Stimulated activated CD8-positive, alpha-beta memory T cell treated with anti-CD3 and anti-CD28 coated beads, Interleukin-4, amount 100 ng/mL, for 1 hour (primary cell): ENCODE data around the gene COLEC11.
"Not testable (repeated sequence)": the region's sequence is repeated elsewhere in the genome, so short reads cannot be mapped to it uniquely, and the experiment has no call there.

ENCODE experiments used
- DNase-seq, 2 donors: peaks; one replicate each; pipeline ENCODE4 v3.0.0-alpha.2; 2020; ENCODE audit warnings: low read depth in 2 of 2, low spot score in 1 of 2

The COLEC11 gene

DNA sequence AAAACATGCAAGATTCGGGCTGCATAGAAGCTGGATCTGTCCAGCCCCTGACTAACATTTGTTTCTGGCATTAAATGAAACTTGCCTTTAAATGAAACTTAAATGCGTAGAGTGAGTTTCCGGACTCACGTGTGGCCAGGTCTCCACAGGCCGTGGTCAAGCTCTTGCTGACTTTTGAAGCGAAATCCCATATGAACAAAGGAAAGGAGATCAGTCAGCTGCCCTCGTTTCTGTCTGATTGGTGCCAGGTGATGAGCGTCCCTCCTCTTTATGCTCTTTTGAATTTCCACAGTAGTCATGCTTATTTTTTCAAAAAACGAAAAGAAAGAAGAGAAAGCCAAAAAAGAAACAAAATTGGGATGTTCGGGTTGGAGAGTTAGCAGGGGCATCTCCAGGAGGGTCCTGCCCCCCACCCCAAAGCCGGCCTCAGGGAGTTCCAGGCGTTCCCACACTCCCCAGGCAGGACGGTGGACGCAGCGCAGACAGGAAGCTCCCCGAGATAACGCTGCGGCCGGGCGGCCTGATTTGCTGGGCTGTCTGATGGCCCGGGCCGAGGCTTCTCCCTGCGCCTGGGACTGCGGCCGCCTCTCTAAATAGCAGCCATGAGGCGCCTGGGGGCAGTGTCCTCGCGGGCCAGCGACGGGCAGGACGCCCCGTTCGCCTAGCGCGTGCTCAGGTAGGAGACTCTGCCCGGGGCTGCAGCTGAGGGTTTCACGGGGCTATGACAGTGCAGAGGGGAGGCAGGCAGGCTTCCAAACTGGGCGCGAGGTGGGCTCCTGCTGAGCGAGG lies at the start of gene COLEC11:
TSS of gene COLEC11 (plus strand) at position 620 of the 789 bp plus-strand sequence. CDS start 9,229 bp downstream, outside the sequence.
- no peak for DNase-seq

GRCh38 chr2:3545788-3546478 lies 49.0 kb upstream of the COLEC11 start:
- DNase-seq, result no peak

GRCh38 chr2:3547915-3548314 lies 47.0 kb upstream of the COLEC11 start:
- no peak for DNase-seq

DNA sequence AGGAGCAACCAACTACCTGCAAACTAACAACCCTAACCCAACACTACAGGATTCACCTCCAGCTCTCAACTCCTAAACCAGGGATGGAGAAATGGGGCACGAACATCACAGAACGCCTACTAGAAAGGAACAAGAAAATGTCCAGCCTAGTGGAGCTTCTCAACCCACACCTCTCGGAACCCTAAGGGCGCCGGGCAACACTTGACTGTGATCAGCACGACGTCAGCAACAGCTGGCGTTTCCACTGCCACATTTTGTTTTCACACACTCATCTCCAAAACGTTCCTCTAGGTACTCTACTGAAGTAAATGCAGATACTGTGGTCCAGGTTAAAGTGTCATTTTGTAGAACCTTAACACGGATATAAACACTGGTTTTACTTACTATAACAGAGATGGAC lies 41.0 kb upstream of the COLEC11 start:
- DNase-seq, result no peak

DNA sequence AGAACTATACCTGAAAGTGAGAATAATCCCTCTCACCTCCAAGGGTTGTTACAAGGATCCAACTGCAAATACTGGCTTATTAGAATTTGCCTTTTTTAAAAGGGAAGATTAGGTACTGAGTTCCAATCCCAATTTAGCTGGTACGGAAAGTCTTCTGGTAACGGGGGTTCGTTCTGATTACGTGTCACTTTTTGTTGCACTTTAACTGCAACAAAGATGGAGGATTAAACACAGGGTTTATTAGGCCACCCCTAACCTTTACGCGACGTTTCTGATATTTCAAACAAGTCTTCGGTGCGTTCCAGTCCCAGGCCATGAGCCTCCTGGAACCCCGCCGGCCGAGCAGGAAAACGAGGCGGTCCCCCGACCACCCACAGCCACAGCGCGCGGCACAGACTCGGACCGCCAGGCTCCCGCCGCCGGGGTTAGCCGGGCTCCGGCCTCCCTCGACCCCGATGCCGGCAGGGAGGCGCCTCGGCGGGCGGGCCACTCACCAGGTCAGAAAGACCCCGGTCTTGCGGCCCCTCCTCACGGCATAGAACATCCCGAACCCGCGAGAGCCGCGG lies 37.2 kb upstream of the COLEC11 start:
- DNase-seq, result no peak

DNA sequence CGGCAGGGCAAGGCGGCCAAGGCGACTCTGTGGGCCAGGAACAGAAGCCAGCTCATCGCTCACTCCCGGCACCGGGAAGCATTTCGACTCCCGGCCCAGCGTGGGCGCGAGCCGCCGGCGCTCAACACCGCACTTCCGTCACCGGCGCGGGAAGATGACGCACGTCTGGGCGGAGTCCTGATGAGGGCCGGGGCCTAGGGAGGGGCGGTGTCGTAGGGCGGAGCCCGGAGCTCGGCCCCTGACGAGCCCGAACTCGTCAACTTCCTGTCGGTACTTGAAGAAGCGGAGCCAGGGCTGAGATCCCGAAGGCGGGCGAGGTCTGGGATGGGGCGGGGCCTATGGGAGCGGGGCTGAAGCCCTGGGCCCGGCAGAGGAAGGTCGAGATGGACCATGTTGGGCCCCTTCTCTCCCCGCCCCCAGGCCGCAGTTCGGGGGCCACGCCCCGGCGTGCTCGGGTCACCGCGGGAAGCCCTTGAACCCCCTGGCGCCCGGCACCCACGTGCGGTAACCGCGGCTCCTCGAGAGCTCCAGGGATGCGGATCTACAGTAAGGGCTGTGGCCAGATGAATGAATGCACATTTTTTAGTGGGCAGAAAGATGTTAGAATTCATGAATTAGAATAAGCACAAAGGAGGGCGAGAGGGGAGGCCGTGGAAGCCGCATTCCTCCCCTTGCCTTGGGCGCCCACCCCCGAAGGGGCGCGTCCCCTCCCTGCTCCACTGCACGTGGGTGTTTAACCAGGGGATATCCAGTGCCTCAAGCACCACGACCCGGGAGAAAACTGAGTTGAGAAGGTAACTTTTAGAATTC lies 36.5 kb upstream of the COLEC11 start, which contains the start of gene RNASEH1:
TSS of gene RNASEH1 (minus strand) at position 129 of the 810 bp plus-strand sequence. CDS start at position 56, 73 bp downstream.
- peak; percentile 98 to 100 for DNase-seq

GRCh38 chr2:3563521-3563976 lies 31.4 kb upstream of the COLEC11 start:
- no peak for DNase-seq

GRCh38 chr2:3565117-3565516 lies 29.8 kb upstream of the COLEC11 start:
- DNase-seq, result no peak

GRCh38 chr2:3566806-3567205 lies 28.1 kb upstream of the COLEC11 start:
- no peak for DNase-seq

DNA sequence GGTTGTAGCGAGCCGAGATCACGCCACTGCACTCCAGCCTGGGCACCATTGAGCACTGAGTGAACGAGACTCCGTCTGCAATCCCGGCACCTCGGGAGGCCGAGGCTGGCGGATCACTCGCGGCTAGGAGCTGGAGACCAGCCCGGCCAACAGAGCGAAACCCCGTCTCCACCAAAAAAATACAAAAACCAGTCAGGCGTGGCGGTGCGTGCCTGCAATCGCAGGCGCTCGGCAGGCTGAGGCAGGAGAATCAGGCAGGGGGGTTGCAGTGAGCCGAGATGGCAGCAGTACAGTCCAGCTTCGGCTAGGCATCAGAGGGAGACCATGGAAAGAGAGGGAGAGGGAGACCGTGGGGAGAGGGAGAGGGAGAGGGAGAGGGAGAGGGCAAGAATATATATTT lies 25.3 kb upstream of the COLEC11 start:
- not testable (repeated sequence) for DNase-seq

- no peak for DNase-seq
Measured at GRCh38 chr2:3571284-3571683, 23.6 kb upstream of the COLEC11 start.

DNA sequence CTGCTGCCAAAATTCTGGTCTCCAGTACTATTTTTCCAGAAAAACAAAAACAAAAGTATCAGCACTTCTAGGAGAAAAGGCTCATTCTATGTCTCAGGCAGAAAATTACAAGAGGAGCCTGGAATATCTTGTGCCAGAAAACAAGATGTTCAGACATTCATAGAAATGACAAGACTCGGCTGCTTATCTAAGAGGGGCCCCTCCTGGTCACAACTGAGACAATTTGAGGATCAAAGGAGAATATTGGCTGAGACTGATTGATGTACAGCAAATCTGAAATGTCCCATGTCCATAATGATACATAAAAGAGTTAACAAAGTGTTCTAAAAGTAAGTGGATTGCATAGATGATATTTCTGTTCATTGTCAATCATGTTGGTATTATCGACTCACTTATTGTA lies 22.3 kb upstream of the COLEC11 start:
- DNase-seq, result no peak

- no peak for DNase-seq
Measured at GRCh38 chr2:3574155-3574554, 20.8 kb upstream of the COLEC11 start.

GRCh38 chr2:3575534-3576262 lies 19.2 kb upstream of the COLEC11 start:
- DNase-seq, result peak in 1 of 2 donors; percentile 3

- DNase-seq, result not testable (repeated sequence)
Measured at GRCh38 chr2:3576263-3576630, 18.7 kb upstream of the COLEC11 start.

DNA sequence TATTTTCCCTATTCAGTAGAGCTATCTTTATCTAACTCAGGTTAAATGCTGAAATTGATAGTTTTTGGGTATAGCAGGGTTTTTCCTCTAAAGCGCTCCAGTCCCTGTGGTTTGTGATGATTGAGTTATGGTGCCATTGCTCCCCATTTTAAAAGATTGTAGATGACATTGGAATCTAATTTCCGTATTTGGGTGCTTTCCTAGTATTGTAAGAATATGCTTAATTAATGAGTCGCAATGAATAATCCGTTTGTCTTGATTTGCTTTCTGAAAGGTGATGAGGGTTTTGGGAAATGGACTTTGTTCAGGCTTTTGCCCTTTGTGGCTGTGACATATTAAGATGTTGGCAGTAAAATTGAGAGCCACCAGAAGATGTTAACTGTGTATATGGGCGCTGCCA lies 15.9 kb upstream of the COLEC11 start:
- DNase-seq, result no peak

DNA sequence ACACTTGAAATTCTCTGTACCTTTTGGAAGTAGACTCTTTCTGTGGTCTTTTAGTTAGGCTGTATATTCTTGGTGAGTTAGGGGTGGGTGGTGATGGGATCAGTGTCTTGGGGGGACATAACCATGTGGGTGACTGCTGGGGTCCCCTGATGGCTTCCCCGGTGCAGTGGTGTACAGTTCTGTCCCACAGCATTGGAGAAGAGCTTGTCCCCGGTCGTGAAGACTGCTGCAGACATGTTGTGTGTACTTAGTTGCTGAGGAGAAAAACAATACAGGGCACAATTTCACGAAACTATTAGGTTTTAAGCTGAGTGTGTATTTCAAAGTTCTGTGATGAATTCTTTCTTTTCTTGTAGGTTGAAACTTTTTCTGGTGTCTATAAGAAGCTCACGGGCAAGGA lies 14.5 kb upstream of the COLEC11 start:
- no peak for DNase-seq

- no peak for DNase-seq
Measured at GRCh38 chr2:3581367-3582262, 13.3 kb upstream of the COLEC11 start.

DNA sequence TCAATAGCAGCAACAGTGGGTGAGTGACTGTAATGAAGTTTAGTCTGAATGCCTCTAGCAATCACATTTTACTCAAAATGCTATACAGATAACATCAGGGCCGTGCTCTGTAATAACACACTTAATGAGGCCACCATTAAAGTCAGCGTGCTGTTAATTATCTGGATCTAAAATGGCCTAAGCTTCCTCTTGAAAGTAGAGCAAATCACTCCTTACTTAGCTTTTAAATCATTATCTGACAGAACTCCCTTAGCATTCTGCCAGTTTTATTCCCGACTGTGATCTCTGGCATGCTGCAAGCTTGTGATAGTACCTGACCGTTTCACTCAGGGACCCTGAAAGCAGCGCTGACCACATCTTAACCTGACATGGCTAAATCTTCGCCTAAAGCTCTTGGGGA lies 10.8 kb upstream of the COLEC11 start:
- DNase-seq, result no peak
